GM10266 (cell line): ENCODE data around the gene MAP3K7CL.

Experiments used
- DNase-seq: peaks from one replicate; pipeline ENCODE4 v3.0.0; 2012; ENCODE audit errors: extremely low spot score
- TF ChIP-seq, protein P1 (sequence below): IDR thresholded peaks from 2 replicates; pipeline ENCODE4 v1.5.1; 2012; ENCODE audit warnings: mild to moderate bottlenecking, low read depth; ENCODE audit not compliant: control insufficient read depth, insufficient read depth; ENCODE audit errors: missing control alignments

Gene MAP3K7CL

DNA sequence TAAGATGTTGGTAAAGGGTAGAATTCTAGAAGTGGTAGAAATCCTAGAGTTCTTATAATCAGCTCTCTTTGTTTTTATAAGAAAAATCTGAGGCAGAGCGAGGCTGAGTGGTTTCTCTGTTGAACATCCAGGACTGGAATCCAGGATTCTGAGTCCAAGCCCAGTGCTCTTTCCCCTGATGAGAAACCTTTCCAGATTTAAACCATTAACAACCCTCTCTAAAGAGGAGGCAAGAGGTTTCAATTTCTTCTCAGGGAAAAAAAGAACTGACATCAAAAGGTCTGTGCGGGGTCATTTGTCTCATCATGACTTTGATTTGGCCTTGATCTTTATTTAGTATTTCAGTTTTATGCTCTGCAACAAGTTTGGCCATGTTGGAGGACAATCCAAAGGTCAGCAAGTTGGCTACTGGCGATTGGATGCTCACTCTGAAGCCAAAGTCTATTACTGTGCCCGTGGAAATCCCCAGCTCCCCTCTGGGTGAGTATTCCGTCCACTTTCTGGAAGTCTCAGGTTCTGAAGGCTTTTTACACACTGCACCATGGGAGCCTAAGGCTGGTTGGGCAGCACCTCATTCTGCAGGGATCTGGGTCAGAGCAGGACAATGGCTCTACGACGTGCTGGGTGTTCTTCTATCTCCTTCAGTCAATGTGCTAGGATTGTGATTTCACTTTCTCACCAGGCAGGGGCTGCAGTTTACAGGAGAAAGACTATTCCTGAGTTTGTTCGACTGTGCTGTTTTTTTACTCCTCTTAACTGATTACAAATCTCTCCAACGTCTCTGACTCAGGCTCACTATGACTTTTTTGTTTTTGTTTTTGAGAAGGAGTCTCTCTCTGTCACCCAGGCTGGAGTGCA is 38.1 kb upstream of the MAP3K7CL start:
- TF ChIP-seq, protein P1, sequence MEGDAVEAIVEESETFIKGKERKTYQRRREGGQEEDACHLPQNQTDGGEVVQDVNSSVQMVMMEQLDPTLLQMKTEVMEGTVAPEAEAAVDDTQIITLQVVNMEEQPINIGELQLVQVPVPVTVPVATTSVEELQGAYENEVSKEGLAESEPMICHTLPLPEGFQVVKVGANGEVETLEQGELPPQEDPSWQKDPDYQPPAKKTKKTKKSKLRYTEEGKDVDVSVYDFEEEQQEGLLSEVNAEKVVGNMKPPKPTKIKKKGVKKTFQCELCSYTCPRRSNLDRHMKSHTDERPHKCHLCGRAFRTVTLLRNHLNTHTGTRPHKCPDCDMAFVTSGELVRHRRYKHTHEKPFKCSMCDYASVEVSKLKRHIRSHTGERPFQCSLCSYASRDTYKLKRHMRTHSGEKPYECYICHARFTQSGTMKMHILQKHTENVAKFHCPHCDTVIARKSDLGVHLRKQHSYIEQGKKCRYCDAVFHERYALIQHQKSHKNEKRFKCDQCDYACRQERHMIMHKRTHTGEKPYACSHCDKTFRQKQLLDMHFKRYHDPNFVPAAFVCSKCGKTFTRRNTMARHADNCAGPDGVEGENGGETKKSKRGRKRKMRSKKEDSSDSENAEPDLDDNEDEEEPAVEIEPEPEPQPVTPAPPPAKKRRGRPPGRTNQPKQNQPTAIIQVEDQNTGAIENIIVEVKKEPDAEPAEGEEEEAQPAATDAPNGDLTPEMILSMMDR: no peak
- no peak for DNase-seq

GRCh38 chr21:29096218-29097015 is 34.0 kb upstream of the MAP3K7CL start:
- no peak for DNase-seq
- TF ChIP-seq, protein P1: no peak

GRCh38 chr21:29098156-29098555 is 32.3 kb upstream of the MAP3K7CL start:
- no peak for DNase-seq
- TF ChIP-seq, protein P1: no peak

GRCh38 chr21:29102791-29103257 is 27.6 kb upstream of the MAP3K7CL start:
- TF ChIP-seq, protein P1: no peak
- DNase-seq: no peak

- TF ChIP-seq, protein P1: no peak
- no peak for DNase-seq
These were observed 26.2 kb upstream of the MAP3K7CL start for GRCh38 chr21:29104239-29104708.

- no peak for DNase-seq
- TF ChIP-seq, protein P1: no peak
These were observed 25.2 kb upstream of the MAP3K7CL start for GRCh38 chr21:29105218-29105617.
